ENCODE results near the gene KRT7.

GRCh38 chr12:52238916-52239646 lies 6.0 kb downstream of the KRT7 start:
- TF ChIP-seq JUN (IDR thresholded peaks at IDR 0.05; ENCODE audit: borderline replicate concordance, insufficient read depth, insufficient read length, low read depth) (no peak), CTCF (IDR thresholded peaks at IDR 0.05; ENCODE audit: extremely low read depth in 1 of 2, insufficient read depth in 1 of 2, low read depth in 1 of 2, low read length in 2 of 2) (no peak), POLR2A (IDR thresholded peaks at IDR 0.05; ENCODE audit: low read depth, low read length) (no peak)
